GM23248 (cell line): ENCODE results near the gene GAREM1. TPM values are rescaled to one million over a fixed set of nuclear protein-coding genes. Genes with fewer than 3 reads are reported as not detected.

Source experiments
- DNase-seq: peaks from one replicate; pipeline ENCODE4 v3.0.0-alpha.2; 2015
- H2AFZ ChIP-seq: fragments of 200-600 bp; sonication (generic); 2 replicates; pipeline ENCODE4 v1.6.1; 2016; ENCODE audit warnings: antibody characterized with exemption
- H3F3A ChIP-seq: fragments of 200-600 bp; sonication (generic); 2 replicates; pipeline ENCODE4 v1.6.1; 2016; ENCODE audit warnings: mild to moderate bottlenecking, antibody characterized with exemption, mixed run types; ENCODE audit not compliant: insufficient read depth
- H3K27ac ChIP-seq: fragments of 200-600 bp; sonication (generic); 2 replicates; pipeline ENCODE4 v1.5.1; 2016; ENCODE audit warnings: mild to moderate bottlenecking
- H3K27me3 ChIP-seq: fragments of 200-600 bp; sonication (generic); replicated peaks from 2 replicates; pipeline ENCODE4 v1.6.1; 2016; ENCODE audit warnings: mild to moderate bottlenecking; ENCODE audit not compliant: insufficient read depth
- H3K36me3 ChIP-seq: fragments of 200-600 bp; sonication (generic); 2 replicates; pipeline ENCODE4 v1.6.1; 2016; ENCODE audit warnings: low read depth, mild to moderate bottlenecking
- H3K4me1 ChIP-seq: fragments of 200-600 bp; sonication (generic); 2 replicates; pipeline ENCODE4 v1.6.1; 2016; ENCODE audit warnings: mild to moderate bottlenecking; ENCODE audit not compliant: insufficient read depth
- H3K4me2 ChIP-seq: fragments of 200-600 bp; sonication (generic); one replicate; pipeline ENCODE4 v1.6.1; 2016; ENCODE audit warnings: mild to moderate bottlenecking; ENCODE audit not compliant: unreplicated experiment
- H3K4me3 ChIP-seq: fragments of 200-600 bp; sonication (generic); 2 replicates; pipeline ENCODE4 v1.5.1; 2016; ENCODE audit warnings: mild to moderate bottlenecking
- H3K79me2 ChIP-seq: fragments of 200-600 bp; sonication (generic); 2 replicates; pipeline ENCODE4 v1.6.1; 2016; ENCODE audit warnings: mild to moderate bottlenecking; ENCODE audit not compliant: insufficient read depth
- H3K9ac ChIP-seq: fragments of 200-600 bp; sonication (generic); 2 replicates; pipeline ENCODE4 v1.6.1; 2016; ENCODE audit warnings: mild to moderate bottlenecking
- H3K9me2 ChIP-seq: fragments of 200-600 bp; sonication (generic); 2 replicates; pipeline ENCODE4 v1.6.1; 2016; ENCODE audit warnings: mixed run types, mild to moderate bottlenecking, moderate library complexity; ENCODE audit not compliant: insufficient read depth
- H3K9me3 ChIP-seq: fragments of 200-600 bp; sonication (generic); one replicate; pipeline ENCODE4 v1.6.1; 2017; ENCODE audit warnings: low read depth
- H4K20me1 ChIP-seq: fragments of 200-600 bp; sonication (generic); 2 replicates; pipeline ENCODE4 v1.6.0; 2016; ENCODE audit not compliant: insufficient read depth
- EZH2 ChIP-seq: fragments of 200-600 bp; sonication (generic); IDR thresholded peaks from 2 replicates; pipeline ENCODE4 v1.6.1; 2018; ENCODE audit warnings: antibody characterized with exemption, mild to moderate bottlenecking; ENCODE audit not compliant: insufficient read depth, poor library complexity, severe bottlenecking
- EZH2phosphoT487 ChIP-seq: fragments of 200-600 bp; sonication (generic); IDR thresholded peaks from 2 replicates; pipeline ENCODE4 v1.6.1; 2018; ENCODE audit warnings: antibody characterized with exemption, moderate library complexity, mild to moderate bottlenecking, low read depth; ENCODE audit not compliant: insufficient read depth
- WGBS, 2 experiments: methylation state at CpG; one replicate each; pipeline ENCODE4 v1.1.6; 2015 to 2017; ENCODE audit warnings: low lambda C conversion rate in 2 of 2, low coverage in 1 of 2; ENCODE audit errors: missing lambda C conversion rate in 2 of 2; 5-methylcytosine and 5-hydroxymethylcytosine counted together
- in situ Hi-C: fragments of 300-500 bp; cut with MboI; formaldehyde crosslinking; loops from 2 replicates; pipeline ENCODE4 v1.15.0; 2020
- polyA plus RNA-seq: library from polyadenylated mRNA; unstranded; fragments of >200 nt; fragmentation: Nextera tagmentation; extraction: Ambion mirVana; gene quantifications from 2 replicates; pipeline ENCODE4 v1.2.1, GENCODE V29; 2016
- total RNA-seq: library from RNA; depleted of rRNA; stranded (reverse); fragments of >200 nt; shearing (Covaris generic); gene quantifications from 2 replicates; pipeline ENCODE4 v1.2.3, GENCODE V29; 2014

The GAREM1 gene
- total and polyA plus RNA-seq, 2 experiments from 2014 or later = 0.30 to 1.2 TPM

DNA sequence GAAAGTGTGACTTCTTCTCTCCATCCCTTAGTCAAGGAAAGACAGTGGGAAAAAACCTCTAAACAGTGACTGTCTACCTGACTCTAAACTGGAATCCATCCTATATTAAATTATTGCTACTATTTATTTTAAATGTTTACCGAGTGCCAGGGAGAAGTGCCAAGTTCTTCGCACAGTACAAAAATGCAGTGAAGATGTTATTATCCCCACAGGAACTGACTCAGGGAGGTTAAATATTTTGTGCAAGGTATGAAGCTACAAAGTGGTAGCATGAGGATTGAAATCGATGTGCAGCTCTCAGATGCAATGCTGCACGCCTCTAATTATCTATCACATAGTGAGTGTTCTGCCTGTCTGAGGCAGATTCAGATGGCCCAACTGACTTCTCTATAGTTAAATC is 189.8 kb downstream of the GAREM1 start:
- H3K36me3 ChIP-seq = no peaks in the 10 kb centered on the region
- no peak overlapping the region for H3K9ac ChIP-seq
- no peak overlapping the region for H3K4me3 ChIP-seq
- WGBS, 2 experiments = 92 to 97% methylated on average over 4 of the region's 4 CpGs
- no peak overlapping the region for H3K27ac ChIP-seq
- H3K4me2 ChIP-seq = no peak overlapping the region
- no peaks in the 10 kb centered on the region for H3F3A ChIP-seq
- H3K9me3 ChIP-seq = no peaks in the 10 kb centered on the region
- no peak for DNase-seq
- TF ChIP-seq EZH2phosphoT487 (no peak), EZH2 (no peak)
- no peaks in the 10 kb centered on the region for H3K79me2 ChIP-seq
- no peaks in the 10 kb centered on the region for H3K9me2 ChIP-seq
- in situ Hi-C loops = loop anchor here (10.0 kb wide), 1 partner anchor 184 kb away; no protein-coding TSS in a partner anchor
- no peak overlapping the region for H2AFZ ChIP-seq
- H3K4me1 ChIP-seq = no peaks in the 10 kb centered on the region
- H3K27me3 ChIP-seq = no peaks in the 10 kb centered on the region
- no peaks in the 10 kb centered on the region for H4K20me1 ChIP-seq

DNA sequence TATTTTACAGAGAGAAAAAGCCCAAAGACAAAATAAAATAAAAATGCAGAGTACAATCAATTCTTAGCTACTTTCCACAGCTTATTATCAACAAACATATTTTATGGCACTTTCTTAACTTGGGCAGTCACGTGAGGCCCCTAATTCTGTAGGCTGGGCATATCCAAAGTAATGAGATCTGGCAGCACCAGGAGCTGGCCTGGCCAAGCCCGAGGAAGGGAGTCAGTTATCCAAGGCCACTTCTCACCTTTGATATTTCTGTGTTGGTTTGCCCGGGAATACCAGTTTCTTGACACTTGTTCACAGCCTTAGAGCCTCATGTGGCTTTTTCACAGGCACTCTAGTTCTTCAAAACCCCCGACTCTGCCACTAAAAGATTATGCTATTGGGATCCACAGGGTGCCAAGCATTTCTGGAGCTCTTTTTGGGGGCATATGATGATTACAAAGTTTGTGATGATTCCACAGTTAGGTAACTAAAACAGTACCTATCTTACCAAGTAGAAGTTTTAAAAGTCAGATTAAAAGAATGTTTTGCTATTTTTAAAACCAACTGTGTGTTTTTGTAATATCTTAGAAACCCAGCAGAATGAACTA is 190.4 kb downstream of the GAREM1 start:
- 47 to 51% methylated on average over 4 of the region's 4 CpGs for WGBS, 2 experiments
- no peak overlapping the region for H3K4me3 ChIP-seq
- in situ Hi-C loops = loop anchor here (10.0 kb wide), 1 partner anchor 185 kb away; no protein-coding TSS in a partner anchor

DNA sequence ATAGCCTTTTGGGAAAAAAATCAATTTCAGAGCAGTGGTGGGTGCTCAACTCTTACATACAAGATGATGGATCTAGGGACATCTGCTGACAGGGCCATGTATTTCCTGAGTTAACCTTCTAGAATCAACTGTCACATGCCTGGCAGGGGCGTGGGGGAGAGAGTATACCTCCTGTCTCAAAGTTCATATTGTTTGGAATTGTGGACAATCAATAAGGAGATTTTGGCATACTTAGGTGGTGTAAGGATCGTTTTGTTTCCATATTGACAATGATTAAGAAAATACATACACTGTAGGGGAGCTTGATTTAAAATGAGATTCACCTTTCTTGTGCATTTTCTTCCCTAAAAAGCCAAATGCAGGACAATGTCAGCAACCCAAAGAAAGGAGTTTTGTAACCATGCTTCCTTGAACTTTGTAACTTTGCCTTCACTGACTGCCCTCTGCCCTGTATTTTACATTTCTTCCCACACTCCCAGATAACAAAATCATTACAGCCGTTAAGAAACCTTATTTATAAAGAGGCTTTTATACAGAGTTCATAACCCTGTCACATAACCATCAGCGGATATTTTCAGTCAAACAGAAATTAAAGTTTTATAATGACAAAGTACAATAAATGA is 192.4 kb downstream of the GAREM1 start:
- H3K4me1 ChIP-seq = no peaks in the 10 kb centered on the region
- no peak overlapping the region for H3K27ac ChIP-seq
- H3K4me2 ChIP-seq = no peak overlapping the region
- H3K9ac ChIP-seq = no peak overlapping the region
- no peaks in the 10 kb centered on the region for H3K9me2 ChIP-seq
- in situ Hi-C loops = no loop called here
- H3K9me3 ChIP-seq = no peaks in the 10 kb centered on the region
- TF ChIP-seq EZH2phosphoT487 (no peak), EZH2 (no peak)
- H3K36me3 ChIP-seq = no peaks in the 10 kb centered on the region
- WGBS, 2 experiments = 59% methylated on average over 4 of the region's 4 CpGs
- no peaks in the 10 kb centered on the region for H3K27me3 ChIP-seq
- H3F3A ChIP-seq = no peaks in the 10 kb centered on the region
- no peak overlapping the region for H2AFZ ChIP-seq
- no peaks in the 10 kb centered on the region for H3K79me2 ChIP-seq
- H3K4me3 ChIP-seq = no peak overlapping the region
- DNase-seq = no peak
- H4K20me1 ChIP-seq = no peaks in the 10 kb centered on the region

More for the DNA sequence above, 190.4 kb downstream of the GAREM1 start:
- TF ChIP-seq EZH2phosphoT487 (no peak), EZH2 (no peak)
- Histone ChIP-seq H3K27me3 (no peaks in the 10 kb centered on the region), H3K9me3 (no peaks in the 10 kb centered on the region), H2AFZ (no peak overlapping the region), H3F3A (no peaks in the 10 kb centered on the region), H3K79me2 (no peaks in the 10 kb centered on the region), H3K4me2 (no peak overlapping the region), H3K9ac (no peak overlapping the region), H3K36me3 (no peaks in the 10 kb centered on the region), H3K9me2 (no peaks in the 10 kb centered on the region), H3K27ac (no peak overlapping the region), H3K4me1 (no peaks in the 10 kb centered on the region), H4K20me1 (no peaks in the 10 kb centered on the region)
- DNase-seq = no peak

DNA sequence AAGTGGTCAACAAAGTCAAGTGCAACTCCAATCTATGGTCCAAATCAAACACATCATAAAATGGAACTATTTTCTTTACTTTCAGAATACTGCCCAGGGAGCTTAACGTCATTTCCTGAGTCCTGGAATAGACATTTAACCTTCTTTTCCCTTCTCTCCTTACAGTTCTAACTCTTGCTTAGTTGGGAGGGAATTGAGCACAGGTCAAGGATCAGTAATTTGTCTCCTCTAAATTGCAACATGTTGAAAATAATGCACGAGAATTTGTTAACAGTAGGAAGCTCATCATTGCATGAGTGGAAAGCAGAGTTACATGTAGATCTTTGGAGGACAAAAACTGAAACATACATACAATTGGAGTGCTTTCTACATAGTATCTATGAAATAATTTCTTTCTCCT is 193.1 kb downstream of the GAREM1 start:
- 64 to 78% methylated on average over 2 of the region's 2 CpGs for WGBS, 2 experiments
- in situ Hi-C loops = no loop called here

More for the DNA sequence above, 193.1 kb downstream of the GAREM1 start:
- H3K4me2 ChIP-seq = no peak overlapping the region
- H3K4me1 ChIP-seq = no peaks in the 10 kb centered on the region
- H2AFZ ChIP-seq = no peak overlapping the region
- no peaks in the 10 kb centered on the region for H3K27me3 ChIP-seq
- no peaks in the 10 kb centered on the region for H3K9me2 ChIP-seq
- H3K9me3 ChIP-seq = no peaks in the 10 kb centered on the region
- no peaks in the 10 kb centered on the region for H3K79me2 ChIP-seq
- H3K27ac ChIP-seq = no peak overlapping the region
- TF ChIP-seq EZH2phosphoT487 = no peak
- TF ChIP-seq EZH2 = no peak
- no peak for DNase-seq
- H3F3A ChIP-seq = no peaks in the 10 kb centered on the region
- H3K36me3 ChIP-seq = no peaks in the 10 kb centered on the region
- no peak overlapping the region for H3K4me3 ChIP-seq
- no peaks in the 10 kb centered on the region for H4K20me1 ChIP-seq
- no peak overlapping the region for H3K9ac ChIP-seq
